A673 (cell line): ENCODE measurements around the gene PDXDC1.

ENCODE experiments used
- EZH2 ChIP-seq: fragments of 200-600 bp; sonication (generic); IDR thresholded peaks from 2 replicates; pipeline ENCODE4 v1.6.1; 2017; ENCODE audit warnings: borderline replicate concordance, low read depth, mild to moderate bottlenecking, mixed read lengths, antibody characterized with exemption, low read length; ENCODE audit not compliant: poor library complexity, severe bottlenecking
- TF ChIP-seq, protein P1 (sequence below): fragments of 300-800, 200-600 bp; sonication (generic); conservative IDR thresholded peaks from 2 replicates; pipeline ENCODE4 v1.5.1; 2017; ENCODE audit warnings: low read depth, mild to moderate bottlenecking, antibody characterized with exemption, low read length, moderate library complexity, mixed read lengths

- TF ChIP-seq, protein P1, sequence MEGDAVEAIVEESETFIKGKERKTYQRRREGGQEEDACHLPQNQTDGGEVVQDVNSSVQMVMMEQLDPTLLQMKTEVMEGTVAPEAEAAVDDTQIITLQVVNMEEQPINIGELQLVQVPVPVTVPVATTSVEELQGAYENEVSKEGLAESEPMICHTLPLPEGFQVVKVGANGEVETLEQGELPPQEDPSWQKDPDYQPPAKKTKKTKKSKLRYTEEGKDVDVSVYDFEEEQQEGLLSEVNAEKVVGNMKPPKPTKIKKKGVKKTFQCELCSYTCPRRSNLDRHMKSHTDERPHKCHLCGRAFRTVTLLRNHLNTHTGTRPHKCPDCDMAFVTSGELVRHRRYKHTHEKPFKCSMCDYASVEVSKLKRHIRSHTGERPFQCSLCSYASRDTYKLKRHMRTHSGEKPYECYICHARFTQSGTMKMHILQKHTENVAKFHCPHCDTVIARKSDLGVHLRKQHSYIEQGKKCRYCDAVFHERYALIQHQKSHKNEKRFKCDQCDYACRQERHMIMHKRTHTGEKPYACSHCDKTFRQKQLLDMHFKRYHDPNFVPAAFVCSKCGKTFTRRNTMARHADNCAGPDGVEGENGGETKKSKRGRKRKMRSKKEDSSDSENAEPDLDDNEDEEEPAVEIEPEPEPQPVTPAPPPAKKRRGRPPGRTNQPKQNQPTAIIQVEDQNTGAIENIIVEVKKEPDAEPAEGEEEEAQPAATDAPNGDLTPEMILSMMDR, result no peak
- TF ChIP-seq EZH2, result no peak
These were observed 74.9 kb downstream of the PDXDC1 start for GRCh38 chr16:15049581-15050180.
